H1 (cell line): ENCODE measurements around the gene PDGFD. TPM values are rescaled to one million over a fixed set of nuclear protein-coding genes. Genes with fewer than 3 reads are reported as not detected.

ENCODE experiments used
- CTCF ChIA-PET: fragments of 300-600 bp; sonication (Branson Sonifier 250); formaldehyde crosslinking; loops from one replicate; lab custom pipeline; 2021; ENCODE audit not compliant: partially characterized antibody; lab: Charles Lee
- POLR2A ChIA-PET: fragments of 300-600 bp; sonication (Branson Sonifier 250); formaldehyde crosslinking; loops from one replicate; lab custom pipeline; 2021; ENCODE audit warnings: inconsistent platforms; ENCODE audit not compliant: partially characterized antibody; lab: Charles Lee
- DNase-seq, 2 experiments: peaks; one replicate each; pipeline versions ENCODE4 v3.0.0 to v3.0.0-alpha.2; 2010 to 2022; ENCODE audit warnings: low spot score in 2 of 2, low read depth in 1 of 2, mixed read lengths in 1 of 2
- FAIRE-seq: peaks from 2 replicates; lab custom pipeline; 2011; peaks lifted over from hg19 to GRCh38; lab: Jason Lieb, UNC
- H2AFZ ChIP-seq: 2 replicates; pipeline ENCODE4 v1.8.1; 2012; ENCODE audit warnings: low read length, inconsistent platforms
- H2AK5ac ChIP-seq: 2 replicates; pipeline ENCODE4 v1.6.1; 2013; ENCODE audit warnings: low read depth, low read length
- H2BK120ac ChIP-seq: replicated peaks from 2 replicates; pipeline ENCODE3; 2013; ENCODE audit warnings: low read depth, low read length, inconsistent platforms
- H2BK12ac ChIP-seq: 2 replicates; pipeline ENCODE4 v1.6.1; 2013; ENCODE audit warnings: low read depth, low read length
- H2BK15ac ChIP-seq: 2 replicates; pipeline ENCODE4 v1.6.1; 2013; ENCODE audit warnings: low read length
- H2BK20ac ChIP-seq: 2 replicates; pipeline ENCODE4 v1.6.1; 2013; ENCODE audit warnings: low read length
- H2BK5ac ChIP-seq: 2 replicates; pipeline ENCODE4 v1.6.1; 2013; ENCODE audit warnings: low read depth, low read length
- H3K14ac ChIP-seq: 2 replicates; pipeline ENCODE4 v1.6.1; 2013; ENCODE audit warnings: inconsistent platforms; ENCODE audit not compliant: insufficient read length
- H3K18ac ChIP-seq: 2 replicates; pipeline ENCODE4 v1.6.1; 2013; ENCODE audit warnings: low read length; ENCODE audit errors: extremely low read depth
- H3K23ac ChIP-seq: 2 replicates; pipeline ENCODE4 v1.6.1; 2013; ENCODE audit warnings: inconsistent platforms; ENCODE audit not compliant: insufficient read length
- H3K23me2 ChIP-seq: 2 replicates; pipeline ENCODE4 v1.6.1; 2013; ENCODE audit warnings: low read depth, low read length
- H3K27ac ChIP-seq: 2 replicates; pipeline ENCODE4 v1.6.1; 2011; ENCODE audit warnings: low read depth, low read length, inconsistent platforms
- H3K27me3 ChIP-seq, 4 experiments: replicated peaks in 1 of 4; 1 replicate in 1 of 4; 2 replicates in 3 of 4; pipeline versions ENCODE4 v1.6.1 to v1.8.1; 2011 to 2013; ENCODE audit warnings: low read length in 3 of 4, mild to moderate bottlenecking in 3 of 4, inconsistent platforms in 2 of 4, mixed read lengths in 2 of 4, moderate library complexity in 1 of 4; ENCODE audit not compliant: control insufficient read depth in 3 of 4, insufficient read depth in 3 of 4; ENCODE audit errors: extremely low read depth in 1 of 4
- H3K36me3 ChIP-seq, 4 experiments: 2 replicates each; pipeline versions ENCODE4 v1.6.1 to v1.8.1; 2011 to 2013; ENCODE audit warnings: mild to moderate bottlenecking in 4 of 4, low read length in 3 of 4, moderate library complexity in 2 of 4, control low read depth in 1 of 4, inconsistent platforms in 1 of 4; ENCODE audit not compliant: insufficient read depth in 4 of 4, control insufficient read depth in 2 of 4
- H3K4ac ChIP-seq: replicated peaks from 2 replicates; pipeline ENCODE3; 2013; ENCODE audit warnings: low read length, low read depth, mixed read lengths, inconsistent platforms; ENCODE audit not compliant: insufficient read length
- H3K4me1 ChIP-seq, 4 experiments: replicated peaks in 1 of 4; 1 replicate in 1 of 4; 2 replicates in 3 of 4; pipeline versions ENCODE4 v1.6.1 to v1.8.1; 2011 to 2013; ENCODE audit warnings: low read length in 3 of 4, inconsistent platforms in 2 of 4, mixed read lengths in 1 of 4; ENCODE audit not compliant: insufficient read depth in 4 of 4, control insufficient read depth in 3 of 4
- H3K4me2 ChIP-seq, 2 experiments: 2 replicates each; pipeline versions ENCODE4 v1.6.1 to v1.8.1; 2011 to 2013; ENCODE audit warnings: low read depth in 2 of 2, low read length in 2 of 2, control low read depth in 1 of 2, inconsistent platforms in 1 of 2, mild to moderate bottlenecking in 1 of 2; ENCODE audit not compliant: insufficient read depth in 1 of 2
- H3K4me3 ChIP-seq, 4 experiments: fragments of 200-600, 300-600 bp in 1 of 4; sonication (generic), shearing (Covaris generic), sonication (Bioruptor Twin) in 1 of 4; 2 replicates each; pipeline versions ENCODE4 v1.5.1 to v1.8.1; 2011 to 2016; ENCODE audit warnings: low read length in 4 of 4, low read depth in 3 of 4, control low read depth in 2 of 4, inconsistent platforms in 2 of 4, mild to moderate bottlenecking in 2 of 4, mixed read lengths in 1 of 4, moderate library complexity in 1 of 4; ENCODE audit not compliant: insufficient read depth in 2 of 4; ENCODE audit errors: extremely low read depth in 1 of 4
- H3K56ac ChIP-seq: replicated peaks from 2 replicates; pipeline ENCODE3; 2013; ENCODE audit warnings: low read depth, mild to moderate bottlenecking, mixed read lengths, low read length, inconsistent platforms; ENCODE audit not compliant: insufficient read length
- H3K79me1 ChIP-seq: 2 replicates; pipeline ENCODE4 v1.6.1; 2013; ENCODE audit warnings: low read depth, low read length, control low read depth
- H3K79me2 ChIP-seq, 2 experiments: 2 replicates each; pipeline versions ENCODE4 v1.6.1 to v1.8.1; 2012 to 2013; ENCODE audit warnings: low read length in 2 of 2, mild to moderate bottlenecking in 2 of 2, inconsistent platforms in 1 of 2; ENCODE audit not compliant: insufficient read depth in 2 of 2, control insufficient read depth in 1 of 2
- H3K9ac ChIP-seq, 4 experiments: replicated peaks in 1 of 4; 1 replicate in 1 of 4; 2 replicates in 3 of 4; pipeline versions ENCODE4 v1.6.1 to v1.8.1; 2011 to 2013; ENCODE audit warnings: low read depth in 3 of 4, low read length in 3 of 4, control low read depth in 2 of 4, mild to moderate bottlenecking in 2 of 4, moderate library complexity in 2 of 4, inconsistent platforms in 1 of 4; ENCODE audit errors: extremely low read depth in 1 of 4
- H3K9me3 ChIP-seq, 2 experiments: 2 replicates each; pipeline versions ENCODE4 v1.6.1 to v1.8.1; 2012 to 2013; ENCODE audit warnings: mild to moderate bottlenecking in 2 of 2, moderate library complexity in 2 of 2, control low read depth in 1 of 2, inconsistent platforms in 1 of 2, low read depth in 1 of 2, low read length in 1 of 2, mixed read lengths in 1 of 2; ENCODE audit not compliant: insufficient read depth in 2 of 2
- H4K20me1 ChIP-seq, 2 experiments: replicated peaks in 1 of 2; 2 replicates each; pipeline versions ENCODE3 to v1.8.1; 2011 to 2013; ENCODE audit warnings: inconsistent platforms in 2 of 2, low read length in 2 of 2, mild to moderate bottlenecking in 1 of 2; ENCODE audit not compliant: insufficient read depth in 2 of 2, control insufficient read depth in 1 of 2
- H4K5ac ChIP-seq: 2 replicates; pipeline ENCODE4 v1.6.1; 2013; ENCODE audit warnings: low read length, low read depth, mixed read lengths, inconsistent platforms; ENCODE audit not compliant: insufficient read length
- H4K8ac ChIP-seq: 2 replicates; pipeline ENCODE4 v1.8.0; 2013; ENCODE audit warnings: mild to moderate bottlenecking, moderate library complexity, low read length, inconsistent platforms; ENCODE audit not compliant: insufficient read depth; ENCODE audit errors: extremely low read depth
- H4K91ac ChIP-seq: replicated peaks from 2 replicates; pipeline ENCODE3; 2013; ENCODE audit warnings: low read length, mixed read lengths, inconsistent platforms; ENCODE audit not compliant: insufficient read length
- USF2 ChIP-seq: IDR thresholded peaks from 2 replicates; pipeline ENCODE4 v1.6.1; 2011; ENCODE audit warnings: low read length, improper control_type of control experiment
- WGBS, 2 experiments: shearing (Covaris generic) in 1 of 2; methylation state at CpG; one replicate each; pipeline versions ENCODE4 v1.1.6 to v1.1.7; 2013 to 2015; ENCODE audit warnings: low lambda C conversion rate in 2 of 2, mixed read lengths in 2 of 2, inconsistent platforms in 1 of 2, low coverage in 1 of 2, missing lambda C conversion rate in 1 of 2; ENCODE audit not compliant: insufficient replicate concordance in 2 of 2, insufficient coverage in 1 of 2, insufficient read length in 1 of 2; ENCODE audit errors: extremely low coverage in 1 of 2, missing lambda C conversion rate in 1 of 2; 5-methylcytosine and 5-hydroxymethylcytosine counted together
- polyA plus RNA-seq, 7 experiments: library from polyadenylated mRNA; depleted of rRNA in 3 of 7; stranded (reverse) in 5 of 7; unstranded in 2 of 7; fragments of >200 nt in 5 of 7; fragments of 200-250 nt in 2 of 7; gene quantifications; 1 replicate in 5 of 7; 2 replicates in 1 of 7; 4 replicates in 1 of 7; pipeline versions ENCODE4 v1.2.1 to v1.2.3, GENCODE V29; 2011 to 2013; ENCODE audit warnings: missing spikeins in 2 of 7, mixed read lengths in 2 of 7
- total RNA-seq: library from RNA; stranded (reverse); fragmentation: NEBNext Ultra II Directional; extraction: Animal tissue kit (Norgen Biotek cat#: 25700); gene quantifications from 2 replicates; pipeline ENCODE4 v1.2.1, GENCODE V29; 2021

Gene PDGFD
- total and polyA plus RNA-seq, 2 of the 8 experiments (the other 6 are each of a cell fraction or from before 2014, with no cell fraction given), result 1.1 to 3.9 TPM

- no peak overlapping the region for H2BK120ac ChIP-seq
- no peak for DNase-seq
- no peak overlapping the region for H3K4me3 ChIP-seq
- H4K91ac ChIP-seq, result no peak overlapping the region
- no peak overlapping the region for H4K8ac ChIP-seq
- H3K4ac ChIP-seq, result no peak overlapping the region
- H3K4me1 ChIP-seq, result no peaks in the 10 kb centered on the region
- H2AFZ ChIP-seq, result no peak overlapping the region
- no peak overlapping the region for H2BK12ac ChIP-seq
- no peak overlapping the region for H3K56ac ChIP-seq
- TF ChIP-seq USF2, result no peak
- H3K27ac ChIP-seq, result no peak overlapping the region
- H3K36me3 ChIP-seq, result no peaks in the 10 kb centered on the region
- H3K9me3 ChIP-seq, result no peaks in the 10 kb centered on the region
- ChIA-PET CTCF (no interaction called here), POLR2A (no interaction called here)
- no peaks in the 10 kb centered on the region for H3K23me2 ChIP-seq
- H3K79me2 ChIP-seq, result no peaks in the 10 kb centered on the region
- H3K4me2 ChIP-seq, result no peak overlapping the region
- peaks cover 0 to 1% (median 0%) of the 10 kb centered on the region in 4 experiments; a peak in 1 of 7 replicates for H3K27me3 ChIP-seq
- no peak overlapping the region for H2BK5ac ChIP-seq
- H3K18ac ChIP-seq, result no peak overlapping the region
- no peak overlapping the region for H3K14ac ChIP-seq
- H2BK20ac ChIP-seq, result no peak overlapping the region
- no peaks in the 10 kb centered on the region for H3K79me1 ChIP-seq
- H2AK5ac ChIP-seq, result no peak overlapping the region; the same call in 1 of the 2 replicates
- no peaks in the 10 kb centered on the region for H4K20me1 ChIP-seq
- no peak overlapping the region for H3K23ac ChIP-seq
- H4K5ac ChIP-seq, result no peak overlapping the region
- no peak for FAIRE-seq
- 92% methylated on average over 7 of the region's 7 CpGs; no CpG with 5 or more reads in 1 of the 2 experiments for WGBS, 2 experiments
- no peak overlapping the region for H3K9ac ChIP-seq
- H2BK15ac ChIP-seq, result no peak overlapping the region
Observed at GRCh38 chr11:103870821-103871309, 293.1 kb downstream of the PDGFD start.
